Neural cell (in vitro differentiated cells): ENCODE measurements around the gene OCSTAMP. TPM values are rescaled to one million over a fixed set of nuclear protein-coding genes. Genes with fewer than 3 reads are reported as not detected.

Experiments
- H2AFZ ChIP-seq: fragments of 200-600, 300-800 bp; sonication (generic), shearing (Covaris generic); 2 replicates; pipeline ENCODE4 v1.6.0; 2014; ENCODE audit warnings: low read depth, mild to moderate bottlenecking, antibody characterized with exemption, low read length, moderate library complexity
- H3F3A ChIP-seq: fragments of 200-600 bp; shearing (Covaris generic); 2 replicates; pipeline ENCODE4 v1.6.1; 2016; ENCODE audit warnings: mild to moderate bottlenecking, moderate library complexity, mixed read lengths, antibody characterized with exemption, low read length; ENCODE audit not compliant: insufficient read depth, poor library complexity, severe bottlenecking
- H3K27ac ChIP-seq: fragments of 200-600, 300-800 bp; sonication (generic), shearing (Covaris generic); 2 replicates; pipeline ENCODE4 v1.5.1; 2014; ENCODE audit warnings: mild to moderate bottlenecking, low read length, moderate library complexity
- H3K27me3 ChIP-seq: fragments of 300-800, 200-600 bp; sonication (generic), shearing (Covaris generic); 2 replicates; pipeline ENCODE4 v1.6.0; 2014; ENCODE audit warnings: mild to moderate bottlenecking, low read depth, low read length, moderate library complexity; ENCODE audit not compliant: insufficient read depth
- H3K36me3 ChIP-seq: fragments of 300-800, 200-600 bp; sonication (generic), shearing (Covaris generic); 2 replicates; pipeline ENCODE4 v1.5.1; 2014; ENCODE audit warnings: mild to moderate bottlenecking, antibody characterized with exemption, low read length, moderate library complexity; ENCODE audit not compliant: insufficient read depth
- H3K4me2 ChIP-seq: fragments of 300-800, 200-600 bp; sonication (generic), shearing (Covaris generic); 2 replicates; pipeline ENCODE4 v1.6.0; 2014; ENCODE audit warnings: mild to moderate bottlenecking, low read length
- H3K4me3 ChIP-seq: fragments of 300-800, 200-600 bp; sonication (generic), shearing (Covaris generic); 2 replicates; pipeline ENCODE4 v1.5.1; 2014; ENCODE audit warnings: mild to moderate bottlenecking, low read length, moderate library complexity
- H3K79me2 ChIP-seq: fragments of 200-600 bp; shearing (Covaris generic); replicated peaks from 2 replicates; pipeline ENCODE4 v1.6.0; 2014; ENCODE audit warnings: mild to moderate bottlenecking, low read length, moderate library complexity; ENCODE audit not compliant: insufficient read depth
- H3K9ac ChIP-seq: fragments of 300-800, 200-600 bp; sonication (generic), shearing (Covaris generic); 2 replicates; pipeline ENCODE4 v1.6.1; 2016; ENCODE audit warnings: mild to moderate bottlenecking, low read length, mixed read lengths
- H3K9me2 ChIP-seq: fragments of 200-600 bp; shearing (Covaris generic); 2 replicates; pipeline ENCODE4 v1.6.1; 2016; ENCODE audit warnings: mild to moderate bottlenecking, low read length, mixed read lengths; ENCODE audit not compliant: insufficient read depth
- H3K9me3 ChIP-seq: fragments of 200-600, 300-800 bp; sonication (generic), shearing (Covaris generic); 2 replicates; pipeline ENCODE4 v1.6.1; 2016; ENCODE audit warnings: mild to moderate bottlenecking, mixed run types, low read length, moderate library complexity, mixed read lengths
- H4K20me1 ChIP-seq: fragments of 200-600 bp; shearing (Covaris generic); 2 replicates; pipeline ENCODE4 v1.6.1; 2016; ENCODE audit warnings: mild to moderate bottlenecking, mixed run types; ENCODE audit not compliant: insufficient read depth
- EP300 ChIP-seq: fragments of 450-650 bp; conservative IDR thresholded peaks from 2 replicates; pipeline ENCODE4 v1.6.1; 2014; ENCODE audit warnings: antibody characterized with exemption, mild to moderate bottlenecking, moderate library complexity; ENCODE audit not compliant: poor library complexity, severe bottlenecking
- EZH2 ChIP-seq: fragments of 200-600, 300-800 bp; shearing (Covaris generic), sonication (generic); IDR thresholded peaks from 2 replicates; pipeline ENCODE4 v1.6.1; 2014; ENCODE audit warnings: antibody characterized with exemption, low read length, borderline replicate concordance, mild to moderate bottlenecking; ENCODE audit not compliant: insufficient read depth, poor library complexity, severe bottlenecking
- MXI1 ChIP-seq: fragments of 450-650 bp; conservative IDR thresholded peaks from 2 replicates; pipeline ENCODE4 v1.6.1; 2014; ENCODE audit warnings: antibody characterized with exemption, mild to moderate bottlenecking; ENCODE audit not compliant: poor library complexity, severe bottlenecking
- POLR2AphosphoS5 ChIP-seq: IDR thresholded peaks from 2 replicates; pipeline ENCODE4 v1.6.1; 2012
- RAD21 ChIP-seq: fragments of 450-650 bp; conservative IDR thresholded peaks from 2 replicates; pipeline ENCODE4 v1.6.1; 2014; ENCODE audit warnings: antibody characterized with exemption, mild to moderate bottlenecking, moderate library complexity
- SMC3 ChIP-seq: fragments of 450-650 bp; conservative IDR thresholded peaks from 2 replicates; pipeline ENCODE4 v1.6.1; 2014; ENCODE audit warnings: antibody characterized with exemption, mild to moderate bottlenecking, moderate library complexity; ENCODE audit not compliant: poor library complexity
- TAF1 ChIP-seq: IDR thresholded peaks from 2 replicates; pipeline ENCODE4 v1.6.1; 2012; ENCODE audit warnings: low read depth
- polyA plus RNA-seq: library from polyadenylated mRNA; depleted of rRNA; stranded (reverse); fragments of >200 nt; gene quantifications from 2 replicates; pipeline ENCODE4 v1.2.3, GENCODE V29; 2014
- TF ChIP-seq, protein P1 (sequence below): IDR thresholded peaks from 2 replicates; pipeline ENCODE4 v1.6.1; 2012; ENCODE audit warnings: borderline replicate concordance
- TF ChIP-seq, protein P2 (sequence below): fragments of 450-650 bp; IDR thresholded peaks from 2 replicates; pipeline ENCODE4 v1.5.1; 2014; ENCODE audit warnings: antibody characterized with exemption, mild to moderate bottlenecking, moderate library complexity; ENCODE audit not compliant: poor library complexity, severe bottlenecking

OCSTAMP gene
- polyA plus RNA-seq, 1 donor from 2014 or later: not detected

DNA sequence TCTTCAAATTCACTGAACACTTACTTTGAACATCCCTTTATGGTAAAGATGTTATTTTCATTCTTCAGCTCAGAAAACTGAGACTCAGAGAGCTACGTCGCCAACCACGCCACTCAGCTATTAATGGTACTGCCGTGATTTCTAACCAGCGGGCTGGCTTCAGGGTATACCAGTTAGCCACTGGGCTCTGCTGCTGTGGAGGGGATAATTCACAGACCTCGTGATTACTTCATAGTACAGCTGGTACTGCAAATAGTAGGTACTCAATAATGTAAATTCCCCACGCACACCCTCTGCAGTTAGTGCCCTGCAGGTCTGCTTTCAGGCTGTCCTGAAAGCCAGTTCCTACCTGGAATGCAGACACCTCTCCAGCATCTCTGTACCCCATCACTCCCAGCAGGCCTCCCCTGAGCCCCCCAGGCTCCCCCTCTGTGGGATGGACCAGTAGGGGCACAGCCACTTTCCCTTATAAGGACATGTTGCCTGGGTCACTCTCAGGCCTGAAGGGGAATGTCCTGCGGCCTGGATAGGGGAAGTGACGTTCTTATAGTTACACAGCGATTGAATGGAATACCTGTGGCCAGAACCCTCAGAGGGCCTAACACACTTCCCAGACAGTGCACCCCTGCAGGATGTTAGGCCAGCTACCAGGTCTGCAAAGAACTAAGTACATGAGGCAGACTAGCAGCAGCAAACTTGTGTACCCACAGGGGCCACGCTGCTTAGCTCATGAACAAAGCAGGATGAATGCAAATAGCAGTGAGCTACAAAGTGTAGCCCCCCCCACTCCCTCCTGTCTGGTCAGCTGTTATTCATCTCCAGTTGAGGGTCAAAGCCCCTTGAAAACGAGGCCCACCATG, 1.3 kb upstream of the OCSTAMP start:
- no peak overlapping the region for H3K4me3 ChIP-seq
- no peaks in the 10 kb centered on the region for H3K79me2 ChIP-seq
- no peak overlapping the region for H2AFZ ChIP-seq
- H3K36me3 ChIP-seq: no peaks in the 10 kb centered on the region
- H3K27me3 ChIP-seq: no peaks in the 10 kb centered on the region
- no peaks in the 10 kb centered on the region for H3K9me3 ChIP-seq
- TF ChIP-seq TAF1 (no peak), EZH2 (no peak), SMC3 (no peak), POLR2AphosphoS5 (no peak), EP300 (no peak), RAD21 (no peak), MXI1 (no peak)
- TF ChIP-seq, protein P1, sequence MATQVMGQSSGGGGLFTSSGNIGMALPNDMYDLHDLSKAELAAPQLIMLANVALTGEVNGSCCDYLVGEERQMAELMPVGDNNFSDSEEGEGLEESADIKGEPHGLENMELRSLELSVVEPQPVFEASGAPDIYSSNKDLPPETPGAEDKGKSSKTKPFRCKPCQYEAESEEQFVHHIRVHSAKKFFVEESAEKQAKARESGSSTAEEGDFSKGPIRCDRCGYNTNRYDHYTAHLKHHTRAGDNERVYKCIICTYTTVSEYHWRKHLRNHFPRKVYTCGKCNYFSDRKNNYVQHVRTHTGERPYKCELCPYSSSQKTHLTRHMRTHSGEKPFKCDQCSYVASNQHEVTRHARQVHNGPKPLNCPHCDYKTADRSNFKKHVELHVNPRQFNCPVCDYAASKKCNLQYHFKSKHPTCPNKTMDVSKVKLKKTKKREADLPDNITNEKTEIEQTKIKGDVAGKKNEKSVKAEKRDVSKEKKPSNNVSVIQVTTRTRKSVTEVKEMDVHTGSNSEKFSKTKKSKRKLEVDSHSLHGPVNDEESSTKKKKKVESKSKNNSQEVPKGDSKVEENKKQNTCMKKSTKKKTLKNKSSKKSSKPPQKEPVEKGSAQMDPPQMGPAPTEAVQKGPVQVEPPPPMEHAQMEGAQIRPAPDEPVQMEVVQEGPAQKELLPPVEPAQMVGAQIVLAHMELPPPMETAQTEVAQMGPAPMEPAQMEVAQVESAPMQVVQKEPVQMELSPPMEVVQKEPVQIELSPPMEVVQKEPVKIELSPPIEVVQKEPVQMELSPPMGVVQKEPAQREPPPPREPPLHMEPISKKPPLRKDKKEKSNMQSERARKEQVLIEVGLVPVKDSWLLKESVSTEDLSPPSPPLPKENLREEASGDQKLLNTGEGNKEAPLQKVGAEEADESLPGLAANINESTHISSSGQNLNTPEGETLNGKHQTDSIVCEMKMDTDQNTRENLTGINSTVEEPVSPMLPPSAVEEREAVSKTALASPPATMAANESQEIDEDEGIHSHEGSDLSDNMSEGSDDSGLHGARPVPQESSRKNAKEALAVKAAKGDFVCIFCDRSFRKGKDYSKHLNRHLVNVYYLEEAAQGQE: no peak
- TF ChIP-seq, protein P2, sequence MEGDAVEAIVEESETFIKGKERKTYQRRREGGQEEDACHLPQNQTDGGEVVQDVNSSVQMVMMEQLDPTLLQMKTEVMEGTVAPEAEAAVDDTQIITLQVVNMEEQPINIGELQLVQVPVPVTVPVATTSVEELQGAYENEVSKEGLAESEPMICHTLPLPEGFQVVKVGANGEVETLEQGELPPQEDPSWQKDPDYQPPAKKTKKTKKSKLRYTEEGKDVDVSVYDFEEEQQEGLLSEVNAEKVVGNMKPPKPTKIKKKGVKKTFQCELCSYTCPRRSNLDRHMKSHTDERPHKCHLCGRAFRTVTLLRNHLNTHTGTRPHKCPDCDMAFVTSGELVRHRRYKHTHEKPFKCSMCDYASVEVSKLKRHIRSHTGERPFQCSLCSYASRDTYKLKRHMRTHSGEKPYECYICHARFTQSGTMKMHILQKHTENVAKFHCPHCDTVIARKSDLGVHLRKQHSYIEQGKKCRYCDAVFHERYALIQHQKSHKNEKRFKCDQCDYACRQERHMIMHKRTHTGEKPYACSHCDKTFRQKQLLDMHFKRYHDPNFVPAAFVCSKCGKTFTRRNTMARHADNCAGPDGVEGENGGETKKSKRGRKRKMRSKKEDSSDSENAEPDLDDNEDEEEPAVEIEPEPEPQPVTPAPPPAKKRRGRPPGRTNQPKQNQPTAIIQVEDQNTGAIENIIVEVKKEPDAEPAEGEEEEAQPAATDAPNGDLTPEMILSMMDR: no peak
- no peak overlapping the region for H3K27ac ChIP-seq
- H3K9me2 ChIP-seq: no peaks in the 10 kb centered on the region
- H3K9ac ChIP-seq: no peak overlapping the region
- H4K20me1 ChIP-seq: no peaks in the 10 kb centered on the region
- no peaks in the 10 kb centered on the region for H3F3A ChIP-seq
- no peak overlapping the region for H3K4me2 ChIP-seq

DNA sequence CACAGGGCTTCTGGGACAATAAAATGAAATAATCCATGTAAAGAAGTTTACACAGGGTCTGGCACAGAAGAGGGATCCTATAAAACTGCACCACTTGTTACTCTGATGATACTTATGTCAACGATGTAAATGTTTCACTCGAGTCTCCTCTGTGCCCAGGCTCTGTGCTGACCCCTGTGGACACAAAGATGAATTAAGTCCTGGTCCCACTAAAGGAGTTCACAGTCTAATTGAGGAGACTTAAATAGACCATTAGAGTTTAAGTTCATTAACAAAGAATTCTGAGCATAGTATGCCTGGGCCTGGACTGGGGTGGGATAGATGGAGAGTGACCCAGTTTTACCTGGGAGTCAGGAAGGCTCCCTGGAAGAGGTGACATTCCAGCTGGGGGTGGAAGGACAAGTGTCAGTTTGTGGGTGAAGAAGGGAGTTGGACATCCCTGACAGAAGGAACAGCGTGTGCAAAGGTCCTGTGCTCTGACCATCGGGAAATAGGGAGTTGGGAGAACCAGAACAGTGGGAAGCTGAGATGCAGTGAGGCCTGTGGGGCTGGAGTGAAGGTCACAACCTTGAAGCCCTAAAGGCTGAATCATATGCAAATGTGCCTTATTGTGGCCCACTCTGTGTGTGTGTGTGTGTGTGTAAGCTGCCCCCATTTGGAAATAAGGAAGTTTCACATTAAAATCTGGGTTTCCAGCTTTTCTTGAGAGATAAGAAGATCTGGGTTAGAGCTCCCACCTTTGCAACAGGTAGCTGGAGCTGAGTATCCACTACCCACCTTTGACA, 1.1 kb downstream of the OCSTAMP start:
- Histone ChIP-seq H3K27me3 (no peaks in the 10 kb centered on the region), H3K9me3 (no peaks in the 10 kb centered on the region), H3K4me2 (no peak overlapping the region), H3K4me3 (no peak overlapping the region), H3K9ac (no peak overlapping the region), H3K27ac (no peak overlapping the region), H3K79me2 (no peaks in the 10 kb centered on the region), H2AFZ (no peak overlapping the region), H3K36me3 (no peaks in the 10 kb centered on the region), H4K20me1 (no peaks in the 10 kb centered on the region), H3F3A (no peaks in the 10 kb centered on the region), H3K9me2 (no peaks in the 10 kb centered on the region)
- TF ChIP-seq EZH2 (no peak), RAD21 (no peak), SMC3 (no peak), POLR2AphosphoS5 (no peak), TAF1 (no peak), MXI1 (no peak), EP300 (no peak)
- TF ChIP-seq, protein P1: no peak
- TF ChIP-seq, protein P2: no peak
